Transverse colon (tissue), 4 donors: Measurements from ENCODE around the gene CD300H. TPM values are rescaled to one million over a fixed set of nuclear protein-coding genes. Genes with fewer than 3 reads are reported as not detected.

Source experiments
- DNase-seq: peaks from one replicate; pipeline ENCODE4 v3.0.0-alpha.2; 2019
- H3K27ac ChIP-seq, 4 donors: fragments of 200-600 bp; sonication (generic); 2 replicates each; pipeline ENCODE4 v1.5.1; 2016 to 2018; ENCODE audit warnings: inconsistent platforms in 4 of 4
- H3K27me3 ChIP-seq: fragments of 200-600 bp; sonication (generic); 2 replicates; pipeline ENCODE4 v1.5.1; 2017; ENCODE audit warnings: inconsistent platforms
- H3K36me3 ChIP-seq, 4 donors: fragments of 200-600 bp; sonication (generic); 2 replicates each; pipeline ENCODE4 v1.5.1; 2017 to 2019; ENCODE audit warnings: inconsistent platforms in 4 of 4
- H3K4me1 ChIP-seq, 4 donors: fragments of 200-600 bp; sonication (generic); 2 replicates each; pipeline ENCODE4 v1.5.1; 2017 to 2020; ENCODE audit warnings: inconsistent platforms in 4 of 4
- H3K4me3 ChIP-seq, 4 donors: fragments of 200-600 bp; sonication (generic); 1 replicate in 1 of 4; 2 replicates in 3 of 4; pipeline versions ENCODE4 v1.5.1 to v1.6.1; 2017 to 2019; ENCODE audit warnings: inconsistent platforms in 4 of 4
- H3K9me3 ChIP-seq, 2 donors: fragments of 200-600 bp; sonication (generic); 2 replicates each; pipeline ENCODE4 v1.5.1; 2017 to 2019; ENCODE audit warnings: inconsistent platforms in 2 of 2
- CTCF ChIP-seq, 5 experiments: fragments of 200-600 bp in 3 of 5; fragments of 450-650 bp in 2 of 5; sonication (generic) in 3 of 5; IDR thresholded peaks; 1 replicate in 2 of 5; 2 replicates in 3 of 5; pipeline ENCODE4 v1.5.1; 2016 to 2017; ENCODE audit warnings: antibody characterized with exemption in 5 of 5, inconsistent platforms in 3 of 5, mild to moderate bottlenecking in 2 of 5, moderate library complexity in 1 of 5
- EP300 ChIP-seq: sonication (generic); formaldehyde crosslinking; IDR thresholded peaks from one replicate; pipeline ENCODE4 v1.6.1; 2017; ENCODE audit warnings: antibody characterized with exemption, low read depth
- POLR2A ChIP-seq: fragments of 450-650 bp; IDR thresholded peaks from one replicate; pipeline ENCODE4 v1.6.1; 2016; ENCODE audit warnings: antibody characterized with exemption, mild to moderate bottlenecking, moderate library complexity
- POLR2AphosphoS5 ChIP-seq, 3 donors: sonication (generic); formaldehyde crosslinking; IDR thresholded peaks; one replicate each; pipeline ENCODE4 v1.6.1; 2016; ENCODE audit warnings: antibody characterized with exemption in 3 of 3
- WGBS, 2 donors: methylation state at CpG; one replicate each; pipeline ENCODE4 v1.1.5; 2018; ENCODE audit warnings: low coverage in 1 of 2; 5-methylcytosine and 5-hydroxymethylcytosine counted together
- in situ Hi-C, 4 donors: fragments of 200-750 bp; cut with MboI; loops; one replicate each; pipeline versions ENCODE4 v1.15.0 to v1.15.1; 2017; ENCODE audit warnings: low sequenced_read_pairs in 3 of 4, low pct_ligation_motif_present in 1 of 4, low pct_unique_long_range_greater_than_20kb in 1 of 4
- intact Hi-C: fragments of 100-400 bp; cut with DNase I; formaldehyde crosslinking; loops from one replicate; pipeline ENCODE4 v1.15.1; 2023; ENCODE audit warnings: low total_unique reads
- total RNA-seq, 4 donors: library from RNA; depleted of rRNA; stranded (reverse); fragments of >200 nt; gene quantifications; one replicate each; pipeline ENCODE4 v1.1.0, GENCODE V29; 2016

The CD300H gene
- total RNA-seq, 4 donors from 2014 or later, result not detected

GRCh38 chr17:74566132-74566753 is 1.1 kb downstream of the CD300H start:
- TF ChIP-seq POLR2A (no peak), CTCF (IDR thresholded peaks at IDR 0.05) (peak; percentile 32 to 49 (median 35))
- intact Hi-C loops (no loop called here), in situ Hi-C loops (no loop called here)
- Histone ChIP-seq H3K36me3 (no peaks in the 10 kb centered on the region), H3K4me3 (no peak overlapping the region), H3K27me3 (no peaks in the 10 kb centered on the region), H3K9me3 (no peaks in the 10 kb centered on the region), H3K4me1 (peaks cover 0 to 3% (median 0%) of the 10 kb centered on the region in 4 donors), H3K27ac (no peak overlapping the region)
- peak; percentile 39 for DNase-seq
- WGBS, 2 donors, result 30% methylated on average over 9 of the region's 9 CpGs; no CpG with 5 or more reads in 1 of the 2 donors

GRCh38 chr17:74565126-74565525 is 2.2 kb downstream of the CD300H start:
- no peaks in the 10 kb centered on the region for H3K27me3 ChIP-seq
- H3K4me1 ChIP-seq, result peaks cover 0 to 3% (median 0%) of the 10 kb centered on the region in 4 donors
- no peak for DNase-seq
- no peak overlapping the region for H3K4me3 ChIP-seq
- TF ChIP-seq POLR2A, result no peak
- TF ChIP-seq POLR2AphosphoS5 (IDR thresholded peaks at IDR 0.05), result no peak
- no peak for TF ChIP-seq EP300
- no peak for TF ChIP-seq CTCF (IDR thresholded peaks at IDR 0.05)
- no peaks in the 10 kb centered on the region for H3K36me3 ChIP-seq
- H3K27ac ChIP-seq, result no peak overlapping the region
- intact Hi-C loops, result no loop called here
- in situ Hi-C loops, result no loop called here
- no peaks in the 10 kb centered on the region for H3K9me3 ChIP-seq
- 48 to 50% methylated on average over 2 to 5 of the region's 5 CpGs for WGBS, 2 donors

- TF ChIP-seq POLR2AphosphoS5 (IDR thresholded peaks at IDR 0.05) (no peak), CTCF (IDR thresholded peaks at IDR 0.05) (no peak), POLR2A (no peak), EP300 (no peak)
- Histone ChIP-seq H3K4me1 (no peaks in the 10 kb centered on the region), H3K4me3 (no peak overlapping the region), H3K27me3 (no peaks in the 10 kb centered on the region), H3K9me3 (no peaks in the 10 kb centered on the region), H3K27ac (no peak overlapping the region), H3K36me3 (no peaks in the 10 kb centered on the region)
- intact Hi-C loops (no loop called here), in situ Hi-C loops (no loop called here)
- WGBS, 2 donors, result 90 to 100% methylated on average over 1 of the region's 1 CpG
- no peak for DNase-seq
These were observed 4.0 kb downstream of the CD300H start for GRCh38 chr17:74563358-74563757.

- H3K4me1 ChIP-seq, result no peaks in the 10 kb centered on the region
- no peaks in the 10 kb centered on the region for H3K36me3 ChIP-seq
- in situ Hi-C loops, result no loop called here
- no peaks in the 10 kb centered on the region for H3K9me3 ChIP-seq
- WGBS, 2 donors, result 48 to 50% methylated on average over 1 to 3 of the region's 3 CpGs
- no peaks in the 10 kb centered on the region for H3K27me3 ChIP-seq
- H3K27ac ChIP-seq, result no peak overlapping the region
- intact Hi-C loops, result no loop called here
- TF ChIP-seq POLR2A, result no peak
- no peak for DNase-seq
- no peak overlapping the region for H3K4me3 ChIP-seq
These were observed 5.7 kb downstream of the CD300H start for GRCh38 chr17:74561586-74561985.
